Hematopoietic multipotent progenitor cell (in vitro differentiated cells): ENCODE data around the gene HLA-DQB1. TPM values are rescaled to one million over a fixed set of nuclear protein-coding genes. Genes with fewer than 3 reads are reported as not detected.
"Not testable (repeated sequence)": the region's sequence is repeated elsewhere in the genome, so short reads cannot be mapped to it uniquely, and the experiment has no call there.

ENCODE experiments used
- DNase-seq, 3 donors: peaks; one replicate each; pipeline ENCODE4 v3.0.0-alpha.2; 2011 to 2015; ENCODE audit warnings: low read depth in 2 of 3, low spot score in 2 of 3
- total RNA-seq: library from RNA; depleted of rRNA; stranded (reverse); fragments of >200 nt; gene quantifications from one replicate; pipeline ENCODE4 v1.2.3, GENCODE V29; 2012

Gene HLA-DQB1
- total RNA-seq, 1 donor = 2.7 TPM

- DNase-seq = no peak
Measured at GRCh38 chr6:32664354-32664753, 2.1 kb downstream of the HLA-DQB1 start.

GRCh38 chr6:32662836-32663235 lies 3.6 kb downstream of the HLA-DQB1 start:
- DNase-seq = no peak

- no peak for DNase-seq
Measured at GRCh38 chr6:32662099-32662498, 4.4 kb downstream of the HLA-DQB1 start.

GRCh38 chr6:32659856-32660595 lies 6.4 kb downstream of the HLA-DQB1 start:
- no peak for DNase-seq

- DNase-seq = no peak
Measured at GRCh38 chr6:32658268-32658897, 8.1 kb downstream of the HLA-DQB1 start.

GRCh38 chr6:32657819-32658218 lies 8.6 kb downstream of the HLA-DQB1 start:
- DNase-seq = not testable (repeated sequence)

GRCh38 chr6:32657329-32657728 lies 9.1 kb downstream of the HLA-DQB1 start:
- DNase-seq = not testable (repeated sequence)

GRCh38 chr6:32655203-32655710 lies 11.2 kb downstream of the HLA-DQB1 start:
- DNase-seq = no peak

GRCh38 chr6:32645047-32645703 lies 21.3 kb downstream of the HLA-DQB1 start:
- no peak for DNase-seq

GRCh38 chr6:32643904-32644303 lies 22.6 kb downstream of the HLA-DQB1 start:
- DNase-seq = no peak

GRCh38 chr6:32642720-32643106 lies 23.7 kb downstream of the HLA-DQB1 start:
- no peak for DNase-seq

GRCh38 chr6:32641785-32642719 lies 24.4 kb downstream of the HLA-DQB1 start:
- not testable (repeated sequence) for DNase-seq

GRCh38 chr6:32641122-32641521 lies 25.3 kb downstream of the HLA-DQB1 start:
- no peak for DNase-seq

- no peak for DNase-seq
Measured at GRCh38 chr6:32639440-32640394, 26.7 kb downstream of the HLA-DQB1 start.

GRCh38 chr6:32638532-32639219 lies 27.8 kb downstream of the HLA-DQB1 start:
- no peak for DNase-seq

GRCh38 chr6:32637883-32638282 lies 28.6 kb downstream of the HLA-DQB1 start:
- no peak for DNase-seq

GRCh38 chr6:32637219-32637880 lies 29.1 kb downstream of the HLA-DQB1 start, which contains the start of gene HLA-DQA1:
HLA-DQA1 (plus strand) TSS chr6:32637406; CDS start chr6:32637459, 53 bp downstream.
- DNase-seq = peak in 2 of 3 donors; percentile 71 to 94

- no peak for DNase-seq
Measured at GRCh38 chr6:32635526-32636123, 30.8 kb downstream of the HLA-DQB1 start.
